NCI-H1694 treated with DMSO at 0.1 percent for 48 hours (cell line): Measurements from ENCODE around the gene CD300A.
"Not testable (repeated sequence)": the region's sequence is repeated elsewhere in the genome, so short reads cannot be mapped to it uniquely, and the experiment has no call there.

ENCODE experiments used
- DNase-seq: peaks from one replicate; lab custom pipeline; 2025; lab: John Stamatoyannopoulos, UW

Gene CD300A

DNA sequence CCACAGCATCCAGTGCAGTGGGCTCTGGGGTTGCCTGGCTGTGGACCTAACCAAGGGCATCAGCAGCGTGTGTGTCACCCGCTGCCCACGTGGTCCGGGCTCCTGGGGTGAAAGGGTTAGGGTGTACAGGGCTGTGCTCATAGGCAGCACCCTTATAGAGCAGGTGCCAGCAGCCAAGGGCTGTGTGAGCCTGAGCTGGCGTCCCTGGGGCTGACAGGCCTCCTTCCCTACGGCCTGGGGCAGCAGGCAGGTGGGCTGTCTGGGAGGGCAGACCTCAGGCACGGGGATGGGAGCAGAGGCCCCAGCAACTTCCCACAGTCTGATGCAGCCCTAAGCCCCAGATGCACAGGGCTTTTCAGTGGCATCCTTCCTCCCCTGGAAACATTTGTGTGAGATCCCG lies 13.9 kb downstream of the CD300A start:
- DNase-seq: no peak

- DNase-seq: no peak
Measured at GRCh38 chr17:74481621-74482020, 15.2 kb downstream of the CD300A start.

- no peak for DNase-seq
Measured at GRCh38 chr17:74484066-74484465, 17.6 kb downstream of the CD300A start.

DNA sequence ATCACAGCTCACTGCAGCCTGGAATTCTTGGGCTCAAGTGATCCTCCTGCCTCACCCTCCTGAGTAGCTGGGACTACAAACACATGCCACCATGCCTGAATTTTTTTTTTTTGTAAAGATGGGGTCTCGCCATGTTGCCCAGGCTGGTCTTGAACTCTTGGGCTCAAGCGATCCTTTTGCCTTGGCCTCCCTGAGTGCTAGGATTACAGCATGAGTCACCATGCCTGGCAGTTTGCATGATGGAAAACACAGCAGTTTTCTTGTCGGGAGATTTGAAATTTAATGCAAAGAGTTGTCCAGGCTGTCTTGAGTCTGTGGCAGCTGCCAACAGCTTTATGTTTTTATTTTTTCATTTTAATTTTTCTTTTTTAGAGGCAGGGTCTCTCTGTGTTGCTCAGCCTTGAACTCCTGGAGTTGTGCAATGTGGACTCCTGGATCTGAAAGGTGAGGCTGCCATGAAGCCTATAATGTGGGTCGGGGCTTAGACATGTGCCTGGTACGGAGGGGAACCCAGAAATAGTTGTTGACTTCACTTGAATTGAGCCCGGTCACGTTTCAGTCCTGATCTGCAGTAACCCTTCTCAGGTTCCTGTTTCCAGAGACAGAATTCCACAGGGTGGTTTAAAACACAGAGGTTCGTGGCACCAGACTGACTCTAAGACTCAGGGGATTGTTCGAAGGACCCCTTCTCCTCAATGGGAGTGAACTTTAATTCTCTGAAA lies 18.7 kb downstream of the CD300A start:
- DNase-seq: no peak

- no peak for DNase-seq
Measured at GRCh38 chr17:74485841-74486240, 19.4 kb downstream of the CD300A start.

GRCh38 chr17:74488276-74488675 lies 21.8 kb downstream of the CD300A start:
- DNase-seq: not testable (repeated sequence)

GRCh38 chr17:74490716-74491115 lies 24.3 kb downstream of the CD300A start:
- no peak for DNase-seq

DNA sequence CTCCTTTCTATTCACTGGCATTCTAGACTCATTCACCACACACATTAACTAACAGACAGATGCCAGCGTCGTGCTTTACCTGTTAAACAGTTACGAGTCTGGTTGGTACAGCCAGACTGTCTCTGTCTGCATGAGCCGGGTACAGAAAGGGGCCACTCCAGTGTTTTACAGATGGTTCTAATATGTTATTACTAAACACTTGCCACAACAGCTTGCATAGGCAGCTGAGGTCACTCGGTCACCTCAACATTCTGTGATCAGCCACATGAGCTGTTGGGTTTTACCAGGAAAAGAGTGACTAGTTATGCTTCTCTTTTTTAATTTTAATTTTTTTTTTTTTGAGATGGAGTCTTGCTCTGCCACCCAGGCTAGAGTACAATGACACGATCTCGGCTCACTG lies 25.2 kb downstream of the CD300A start:
- no peak for DNase-seq

- peak; percentile 70 for DNase-seq
Measured at GRCh38 chr17:74493331-74493833, 26.9 kb downstream of the CD300A start.

GRCh38 chr17:74497471-74497870 lies 31.0 kb downstream of the CD300A start:
- no peak for DNase-seq

DNA sequence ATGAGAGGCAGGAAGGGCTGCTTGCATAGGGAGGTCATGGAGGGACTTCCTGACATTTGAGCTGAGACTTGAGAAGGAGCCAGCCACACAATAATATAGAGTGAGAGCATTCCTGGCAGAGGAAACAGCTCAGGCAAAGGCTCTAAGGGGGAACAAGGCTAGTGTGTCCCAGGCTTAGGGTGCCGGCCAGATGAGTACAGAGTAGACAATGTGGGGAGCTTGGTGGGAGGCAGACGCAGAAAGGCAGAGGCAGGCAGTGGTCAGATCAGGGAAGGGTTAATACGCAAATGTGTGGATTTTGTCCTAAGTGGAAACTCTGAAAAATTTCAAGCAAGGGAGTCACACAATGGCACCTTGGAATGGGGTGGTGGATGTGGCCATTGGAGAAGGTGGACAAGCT lies 33.6 kb downstream of the CD300A start:
- no peak for DNase-seq

DNA sequence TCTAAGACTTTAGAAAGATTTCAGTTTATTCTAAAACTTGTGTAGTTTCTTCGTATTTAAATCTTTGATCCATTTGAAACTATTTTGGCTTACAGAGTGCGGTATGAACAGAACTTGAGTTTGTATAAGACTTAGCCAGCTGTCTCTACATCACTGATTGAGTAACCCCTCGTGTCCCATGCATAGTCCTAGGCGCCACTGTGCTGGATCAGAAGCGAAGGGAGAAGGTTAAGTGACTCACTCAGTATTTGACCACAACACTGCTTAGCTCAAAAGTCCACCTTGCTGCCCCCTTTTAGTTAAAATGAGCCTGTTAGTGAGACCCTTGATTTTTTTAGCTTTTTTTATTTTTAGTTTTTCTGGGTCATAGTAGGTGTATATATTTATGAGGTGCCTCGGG lies 36.4 kb downstream of the CD300A start:
- no peak for DNase-seq

DNA sequence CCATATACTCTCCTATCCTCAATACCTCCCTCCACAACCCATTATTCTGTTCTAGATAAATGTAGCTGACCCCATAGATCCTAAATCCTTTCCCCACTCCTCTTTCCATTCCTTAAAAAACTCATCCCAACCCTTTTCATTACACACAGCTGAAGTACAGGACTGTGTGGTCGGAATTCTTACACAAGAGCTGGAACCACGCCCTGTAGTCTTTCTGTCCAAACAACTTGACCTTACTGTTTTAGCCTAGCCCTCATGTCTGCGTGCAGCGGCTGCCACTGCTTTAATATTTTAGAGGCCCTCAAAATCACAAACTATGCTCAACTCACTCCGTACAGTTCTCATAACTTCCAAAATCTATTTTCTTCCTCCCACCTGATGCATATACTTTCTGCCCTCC lies 37.5 kb downstream of the CD300A start:
- not testable (repeated sequence) for DNase-seq

DNA sequence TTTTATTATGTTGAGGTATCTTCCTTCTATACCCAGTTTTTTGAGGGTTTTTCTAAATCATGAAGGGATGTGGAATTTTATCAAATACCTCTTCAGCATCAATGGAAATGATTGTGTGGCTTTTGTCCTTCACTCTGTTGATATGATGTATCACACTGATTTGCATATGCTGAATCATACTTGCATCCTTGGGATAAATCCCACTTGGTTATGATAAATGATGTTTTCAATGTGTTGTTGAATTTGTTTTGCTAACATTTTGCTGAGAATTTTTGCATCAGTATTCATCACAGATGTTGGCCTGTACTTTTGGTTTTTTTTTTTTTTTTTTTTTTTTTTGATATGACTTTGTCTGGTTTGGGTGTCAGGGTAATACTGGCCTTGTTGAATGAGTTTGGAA lies 41.7 kb downstream of the CD300A start:
- DNase-seq: no peak

DNA sequence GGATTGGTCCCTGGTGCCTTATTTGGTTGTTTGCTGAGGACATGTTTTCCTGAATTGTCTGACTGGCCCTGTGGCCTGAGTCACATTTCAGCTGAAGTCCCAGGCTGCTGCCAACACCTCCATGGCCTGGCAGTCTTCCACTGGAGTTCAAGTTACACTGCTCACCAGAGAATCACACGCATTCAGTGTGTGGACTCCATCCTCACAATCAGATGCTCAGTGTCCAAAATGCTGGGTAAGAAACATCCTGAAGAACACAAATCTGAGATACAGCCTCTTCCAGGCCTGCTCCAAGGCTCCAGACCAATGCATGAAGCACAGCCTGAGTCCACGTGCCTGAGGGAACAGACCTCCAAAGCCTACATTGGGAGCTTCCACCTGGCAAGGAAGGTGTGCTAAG lies 45.6 kb downstream of the CD300A start:
- no peak for DNase-seq

DNA sequence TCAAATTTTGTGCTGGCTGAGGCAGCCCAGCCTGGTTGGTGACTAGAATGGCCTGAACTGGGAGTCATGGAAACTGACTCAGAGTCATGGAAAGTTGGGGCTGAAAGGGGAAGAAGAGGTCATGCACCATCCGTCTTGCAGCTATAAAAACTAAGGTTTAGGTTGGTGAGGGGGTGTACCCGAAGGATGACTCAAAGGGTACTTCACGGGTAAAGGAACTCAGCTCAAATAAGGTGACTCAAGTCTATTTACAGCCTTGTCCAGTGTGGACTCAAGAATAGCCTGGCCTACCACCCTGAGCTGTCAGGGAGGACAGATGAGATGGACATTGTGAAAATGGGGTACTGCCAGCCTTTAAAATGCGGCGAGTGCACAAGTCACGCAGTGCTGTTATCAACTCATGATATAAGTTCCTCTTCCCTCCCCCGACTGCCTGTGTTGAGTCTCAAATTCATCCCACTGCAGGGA lies 46.2 kb downstream of the CD300A start:
- no peak for DNase-seq

- DNase-seq: no peak
Measured at GRCh38 chr17:74513987-74514631, 47.7 kb downstream of the CD300A start.

GRCh38 chr17:74514632-74515334 lies 48.3 kb downstream of the CD300A start:
- no peak for DNase-seq

DNA sequence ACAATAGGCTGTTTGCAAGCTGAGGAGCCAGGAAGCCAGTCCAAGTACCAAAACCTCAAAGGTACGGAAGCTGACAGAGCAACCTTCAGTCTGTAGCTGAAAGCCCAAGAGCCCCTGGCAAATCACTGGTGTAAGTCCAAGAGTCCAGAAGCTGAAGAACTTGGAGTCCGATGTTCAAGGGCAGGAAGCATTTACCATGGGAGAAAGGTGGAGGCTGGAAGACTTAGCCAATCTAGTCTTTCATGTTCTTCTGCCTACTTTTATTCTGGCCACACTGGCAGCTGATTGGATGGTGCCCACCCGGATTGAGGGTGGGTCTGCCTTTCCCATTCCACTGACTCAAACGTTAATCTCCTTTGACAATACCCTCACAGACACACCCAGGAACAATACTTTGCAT lies 49.5 kb downstream of the CD300A start:
- DNase-seq: no peak

DNA sequence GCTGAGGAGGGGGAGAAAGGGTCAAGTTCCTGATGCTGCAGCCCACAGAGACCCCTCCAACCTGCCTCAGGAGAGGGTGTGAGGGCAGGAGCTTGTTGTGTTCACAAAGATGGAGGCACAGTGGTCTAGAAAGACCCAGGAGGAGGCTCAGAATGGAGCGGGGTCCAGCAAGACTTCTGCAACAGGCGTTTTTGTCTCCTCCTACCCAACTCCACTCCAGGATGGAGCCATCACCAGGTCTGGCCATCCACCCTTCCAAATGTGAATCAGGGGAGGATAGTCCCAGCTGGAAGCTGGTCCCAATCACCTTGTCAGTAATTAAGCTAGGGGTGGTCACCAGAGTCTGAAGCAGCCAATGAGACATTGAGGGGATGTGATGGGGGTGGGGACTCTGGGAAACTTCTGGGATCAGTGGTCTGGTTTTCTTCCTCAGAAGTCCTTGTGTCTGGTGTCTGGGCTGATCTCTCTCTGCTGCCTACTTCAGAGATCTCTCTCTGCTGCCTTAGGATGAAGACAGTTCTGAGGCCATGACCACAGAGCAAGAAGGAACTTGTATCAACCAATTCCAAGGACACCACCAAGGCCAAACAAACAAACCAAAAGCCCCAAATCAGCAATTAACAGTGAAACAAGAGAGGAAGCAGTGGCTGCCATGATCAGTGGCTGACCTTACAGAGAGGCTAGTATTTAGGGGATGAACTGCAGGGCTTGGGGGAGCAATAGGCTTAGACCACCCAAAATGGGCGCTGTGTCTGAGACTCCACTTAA lies 50.3 kb downstream of the CD300A start:
- DNase-seq: no peak

DNA sequence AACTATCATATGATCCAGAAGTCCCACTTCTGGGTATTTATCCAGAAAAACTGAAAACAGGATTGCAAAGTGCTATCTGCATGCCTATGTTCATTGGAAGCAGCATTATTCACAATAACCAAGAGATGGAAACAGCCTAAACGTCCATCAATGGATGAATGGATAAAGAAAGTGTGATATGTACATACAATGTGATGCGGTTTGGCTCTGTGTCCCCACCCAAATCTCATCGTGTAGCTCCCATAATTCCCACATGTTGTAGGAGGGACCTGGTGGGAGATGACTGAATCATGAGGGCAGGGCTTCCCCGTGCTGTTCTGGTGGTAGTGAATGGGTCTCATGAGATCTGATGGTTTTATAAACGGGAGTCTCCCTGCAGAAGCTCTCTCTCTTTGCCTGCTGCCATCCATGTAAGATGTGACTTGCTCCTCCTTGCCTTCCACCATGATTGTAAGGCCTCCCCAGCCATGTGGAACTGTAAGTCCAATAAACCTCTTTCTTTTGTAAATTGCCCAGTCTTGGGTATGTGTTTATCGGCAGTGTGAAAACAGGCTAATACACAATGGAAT lies 52.1 kb downstream of the CD300A start:
- not testable (repeated sequence) for DNase-seq

- no peak for DNase-seq
Measured at GRCh38 chr17:74520016-74520434, 53.6 kb downstream of the CD300A start.
